Adrenal gland (tissue), 12 donors: ENCODE measurements around the gene P2RY4. TPM values are rescaled to one million over a fixed set of nuclear protein-coding genes. Genes with fewer than 3 reads are reported as not detected.

Experiments
- polyA plus RNA-seq, 3 donors: library from polyadenylated mRNA; stranded (reverse); fragments of 200-250 nt in 2 of 3; fragments of 350-450 nt in 1 of 3; fragmentation: Illumina TruSeq in 1 of 3; extraction: RNeasy Lipid Tissue Mini Kit (QIAGEN cat#74804) in 1 of 3; gene quantifications; one replicate each; pipeline ENCODE4 v1.2.3, GENCODE V29; 2013 to 2014
- small RNA-seq, 2 donors: library from RNA; depleted of rRNA; stranded (forward); fragments of <200 nt; gene quantifications; one replicate each; pipeline ENCODE3, GENCODE V24; 2016
- total RNA-seq, 9 donors: library from RNA; depleted of rRNA in 4 of 9; stranded (reverse); fragments of >200 nt in 4 of 9; fragments of 120-200 nt in 1 of 9; fragmentation: NEBNext Ultra II Directional in 1 of 9; extraction: Animal tissue kit (Norgen Biotek cat#: 25700) in 1 of 9; gene quantifications; one replicate each; pipeline versions ENCODE4 v1.1.0 to v1.2.4, GENCODE V29; 2013 to 2023
- donor health status: healthy with polysubstance abuse.
- donor health status: Bipolar disorder and iron deficiency.
- donor health status: DM: yes; HTN: yes; CAD: no.
- donor health status: DM: no; HTN: no; CAD: no.
- donor health status: DM: no; HTN: no; CAD: no.
- donor health status: DM: yes; HTN: yes; CAD: no.

Gene P2RY4
- total and polyA plus RNA-seq, 12 donors = 0.03 to 0.37 (median 0.15) TPM; not detected in 5

Small RNAs within 50 kb of the gene (small RNA-seq; reads per million reads assigned to genes)
- 0.17 to 0.47 reads per million in 2 donors for gene RNA5SP507

Other genes starting within 250 kb of the P2RY4 start
- gene AWAT2, start 210.3 kb downstream of the P2RY4 start, total RNA-seq = not detected
- gene AWAT2, start 210.3 kb downstream of the P2RY4 start, polyA plus RNA-seq = not detected
- not detected for gene OTUD6A, start 197.7 kb downstream of the P2RY4 start, total RNA-seq
- gene OTUD6A, start 197.7 kb downstream of the P2RY4 start, polyA plus RNA-seq = not detected
- 10 to 100 TPM; 28.1 to 82.3 (median 68.5) TPM for gene IGBP1, start 126.8 kb downstream of the P2RY4 start, total RNA-seq
- 10 to 100 TPM; 41.5 to 47.3 (median 44.6) TPM for gene IGBP1, start 126.8 kb downstream of the P2RY4 start, polyA plus RNA-seq
- not detected for gene DGAT2L6, start 82.7 kb downstream of the P2RY4 start, total RNA-seq
- not detected for gene DGAT2L6, start 82.7 kb downstream of the P2RY4 start, polyA plus RNA-seq
- gene AWAT1, start 25.5 kb downstream of the P2RY4 start, total RNA-seq = not detected
- not detected for gene AWAT1, start 25.5 kb downstream of the P2RY4 start, polyA plus RNA-seq
- gene ARR3, start 8.1 kb upstream of the P2RY4 start, total RNA-seq = not detected
- gene ARR3, start 8.1 kb upstream of the P2RY4 start, polyA plus RNA-seq = not detected
- gene RAB41, start 22.0 kb upstream of the P2RY4 start, total RNA-seq = not detected
- gene RAB41, start 22.0 kb upstream of the P2RY4 start, polyA plus RNA-seq = not detected
- 10 to 100 TPM; 24.4 to 57.5 (median 42.0) TPM for gene PDZD11, start 29.7 kb upstream of the P2RY4 start, total RNA-seq
- 10 to 100 TPM; 70.4 to 97.7 (median 83.2) TPM for gene PDZD11, start 29.7 kb upstream of the P2RY4 start, polyA plus RNA-seq
- 1 to 10 TPM in 1 of 9 donors, under 1 TPM in 8; 0.28 to 6.6 (median 0.47) TPM for gene KIF4A, start 29.9 kb upstream of the P2RY4 start, total RNA-seq
- gene KIF4A, start 29.9 kb upstream of the P2RY4 start, polyA plus RNA-seq = under 1 TPM; 0.08 to 0.59 (median 0.10) TPM
- gene GDPD2, start 163.1 kb upstream of the P2RY4 start, total RNA-seq = not detected
- under 1 TPM in 1 of 3 donors, not detected in 2; 0.05 TPM for gene GDPD2, start 163.1 kb upstream of the P2RY4 start, polyA plus RNA-seq
- gene DLG3, start 184.6 kb upstream of the P2RY4 start, total RNA-seq = 10 to 100 TPM in 4 of 9 donors, 1 to 10 TPM in 5; 6.0 to 33.7 (median 8.9) TPM
- 1 to 10 TPM; 5.5 to 8.8 (median 5.6) TPM for gene DLG3, start 184.6 kb upstream of the P2RY4 start, polyA plus RNA-seq